HL-60 (cell line): ENCODE results near the gene SPRR2G.

ENCODE experiments used
- DNase-seq, 2 experiments: peaks; one replicate each; pipeline ENCODE4 v3.0.0-alpha.2; 2010 to 2020; ENCODE audit warnings: low read depth in 1 of 2, low spot score in 1 of 2
- H3K27ac ChIP-seq: fragments of 250-450 bp; sonication (Bioruptor Pico); replicated peaks from 2 replicates; pipeline ENCODE4 v1.5.1; 2020; ENCODE audit warnings: mild to moderate bottlenecking, moderate library complexity
- H3K27me3 ChIP-seq: fragments of 250-450 bp; sonication (Bioruptor Pico); 2 replicates; pipeline ENCODE4 v1.5.1; 2021; ENCODE audit warnings: mild to moderate bottlenecking, moderate library complexity; ENCODE audit not compliant: insufficient read depth, poor library complexity, severe bottlenecking
- H3K4me3 ChIP-seq: replicated peaks from 2 replicates; pipeline ENCODE4 v1.5.1; 2011; ENCODE audit warnings: mild to moderate bottlenecking, control low read depth, low read length; ENCODE audit not compliant: insufficient read depth
- GABPA ChIP-seq: IDR thresholded peaks from 2 replicates; pipeline ENCODE4 v1.6.1; 2012; ENCODE audit warnings: low read depth
- POLR2AphosphoS5 ChIP-seq: IDR thresholded peaks from 2 replicates; pipeline ENCODE4 v1.6.1; 2012; ENCODE audit warnings: low read depth
- SPI1 ChIP-seq: IDR thresholded peaks from 2 replicates; pipeline ENCODE4 v1.6.1; 2012; ENCODE audit warnings: low read depth, mild to moderate bottlenecking, borderline replicate concordance
- TF ChIP-seq, protein P1 (sequence below): IDR thresholded peaks from one replicate; pipeline ENCODE4 v1.5.1; 2011; ENCODE audit warnings: low read length, control low read depth, inconsistent platforms; ENCODE audit not compliant: insufficient read depth
- TF ChIP-seq, protein P2 (sequence below): IDR thresholded peaks from 2 replicates; pipeline ENCODE4 v1.6.1; 2012; ENCODE audit warnings: low read depth; ENCODE audit not compliant: insufficient replicate concordance

Gene SPRR2G

DNA sequence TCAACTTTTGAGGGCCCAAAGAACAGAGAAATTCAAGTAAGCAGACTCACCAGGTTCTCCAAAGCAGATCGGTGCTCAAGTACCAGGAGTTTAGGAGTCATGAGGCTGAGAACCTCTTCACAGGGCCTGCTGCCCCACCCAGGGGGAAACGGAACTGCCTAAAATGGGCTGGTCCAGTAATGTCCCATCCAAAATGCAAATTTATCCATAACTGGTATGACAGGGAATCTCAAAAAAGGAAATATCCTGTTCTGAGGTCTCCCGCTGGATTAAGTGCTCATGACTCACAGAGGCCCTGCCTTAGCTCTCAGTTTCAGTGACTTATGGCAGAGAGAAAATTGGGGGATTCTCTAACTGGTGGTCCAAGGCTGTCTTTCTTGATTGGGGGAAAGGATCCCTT is 9.3 kb downstream of the SPRR2G start:
- Histone ChIP-seq H3K27ac (no peak overlapping the region), H3K27me3 (no peaks in the 10 kb centered on the region), H3K4me3 (no peak overlapping the region)
- TF ChIP-seq POLR2AphosphoS5 (no peak), SPI1 (no peak), GABPA (no peak)
- TF ChIP-seq, protein P1, sequence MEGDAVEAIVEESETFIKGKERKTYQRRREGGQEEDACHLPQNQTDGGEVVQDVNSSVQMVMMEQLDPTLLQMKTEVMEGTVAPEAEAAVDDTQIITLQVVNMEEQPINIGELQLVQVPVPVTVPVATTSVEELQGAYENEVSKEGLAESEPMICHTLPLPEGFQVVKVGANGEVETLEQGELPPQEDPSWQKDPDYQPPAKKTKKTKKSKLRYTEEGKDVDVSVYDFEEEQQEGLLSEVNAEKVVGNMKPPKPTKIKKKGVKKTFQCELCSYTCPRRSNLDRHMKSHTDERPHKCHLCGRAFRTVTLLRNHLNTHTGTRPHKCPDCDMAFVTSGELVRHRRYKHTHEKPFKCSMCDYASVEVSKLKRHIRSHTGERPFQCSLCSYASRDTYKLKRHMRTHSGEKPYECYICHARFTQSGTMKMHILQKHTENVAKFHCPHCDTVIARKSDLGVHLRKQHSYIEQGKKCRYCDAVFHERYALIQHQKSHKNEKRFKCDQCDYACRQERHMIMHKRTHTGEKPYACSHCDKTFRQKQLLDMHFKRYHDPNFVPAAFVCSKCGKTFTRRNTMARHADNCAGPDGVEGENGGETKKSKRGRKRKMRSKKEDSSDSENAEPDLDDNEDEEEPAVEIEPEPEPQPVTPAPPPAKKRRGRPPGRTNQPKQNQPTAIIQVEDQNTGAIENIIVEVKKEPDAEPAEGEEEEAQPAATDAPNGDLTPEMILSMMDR, result no peak
- TF ChIP-seq, protein P2, sequence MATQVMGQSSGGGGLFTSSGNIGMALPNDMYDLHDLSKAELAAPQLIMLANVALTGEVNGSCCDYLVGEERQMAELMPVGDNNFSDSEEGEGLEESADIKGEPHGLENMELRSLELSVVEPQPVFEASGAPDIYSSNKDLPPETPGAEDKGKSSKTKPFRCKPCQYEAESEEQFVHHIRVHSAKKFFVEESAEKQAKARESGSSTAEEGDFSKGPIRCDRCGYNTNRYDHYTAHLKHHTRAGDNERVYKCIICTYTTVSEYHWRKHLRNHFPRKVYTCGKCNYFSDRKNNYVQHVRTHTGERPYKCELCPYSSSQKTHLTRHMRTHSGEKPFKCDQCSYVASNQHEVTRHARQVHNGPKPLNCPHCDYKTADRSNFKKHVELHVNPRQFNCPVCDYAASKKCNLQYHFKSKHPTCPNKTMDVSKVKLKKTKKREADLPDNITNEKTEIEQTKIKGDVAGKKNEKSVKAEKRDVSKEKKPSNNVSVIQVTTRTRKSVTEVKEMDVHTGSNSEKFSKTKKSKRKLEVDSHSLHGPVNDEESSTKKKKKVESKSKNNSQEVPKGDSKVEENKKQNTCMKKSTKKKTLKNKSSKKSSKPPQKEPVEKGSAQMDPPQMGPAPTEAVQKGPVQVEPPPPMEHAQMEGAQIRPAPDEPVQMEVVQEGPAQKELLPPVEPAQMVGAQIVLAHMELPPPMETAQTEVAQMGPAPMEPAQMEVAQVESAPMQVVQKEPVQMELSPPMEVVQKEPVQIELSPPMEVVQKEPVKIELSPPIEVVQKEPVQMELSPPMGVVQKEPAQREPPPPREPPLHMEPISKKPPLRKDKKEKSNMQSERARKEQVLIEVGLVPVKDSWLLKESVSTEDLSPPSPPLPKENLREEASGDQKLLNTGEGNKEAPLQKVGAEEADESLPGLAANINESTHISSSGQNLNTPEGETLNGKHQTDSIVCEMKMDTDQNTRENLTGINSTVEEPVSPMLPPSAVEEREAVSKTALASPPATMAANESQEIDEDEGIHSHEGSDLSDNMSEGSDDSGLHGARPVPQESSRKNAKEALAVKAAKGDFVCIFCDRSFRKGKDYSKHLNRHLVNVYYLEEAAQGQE, result no peak
- DNase-seq, result no peak

DNA sequence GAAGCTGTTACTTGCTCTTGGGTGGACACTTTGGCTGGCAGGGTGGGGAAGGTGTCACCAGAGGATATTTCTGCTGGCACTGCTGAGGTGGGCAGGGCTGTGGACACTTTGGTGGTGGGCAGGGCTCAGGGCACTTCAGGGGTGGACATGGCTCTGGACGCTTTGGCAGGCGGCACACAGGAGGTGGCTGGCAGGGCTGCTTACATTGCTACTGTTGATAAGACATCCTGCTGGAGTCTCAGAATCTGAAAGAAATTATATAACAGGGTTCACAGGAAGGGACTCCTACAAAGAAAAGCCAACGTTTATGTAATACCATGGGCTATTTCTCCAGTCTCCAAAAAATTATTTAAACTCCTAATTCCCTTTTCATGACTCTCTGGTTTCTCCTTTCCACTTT is 10.2 kb downstream of the SPRR2G start:
- Histone ChIP-seq H3K27ac (no peak overlapping the region), H3K27me3 (peaks cover 2% of the 10 kb centered on the region), H3K4me3 (no peak overlapping the region)
- DNase-seq, result no peak
- TF ChIP-seq, protein P2, result no peak
- TF ChIP-seq, protein P1, result no peak
- TF ChIP-seq POLR2AphosphoS5 (no peak), SPI1 (no peak), GABPA (no peak)

DNA sequence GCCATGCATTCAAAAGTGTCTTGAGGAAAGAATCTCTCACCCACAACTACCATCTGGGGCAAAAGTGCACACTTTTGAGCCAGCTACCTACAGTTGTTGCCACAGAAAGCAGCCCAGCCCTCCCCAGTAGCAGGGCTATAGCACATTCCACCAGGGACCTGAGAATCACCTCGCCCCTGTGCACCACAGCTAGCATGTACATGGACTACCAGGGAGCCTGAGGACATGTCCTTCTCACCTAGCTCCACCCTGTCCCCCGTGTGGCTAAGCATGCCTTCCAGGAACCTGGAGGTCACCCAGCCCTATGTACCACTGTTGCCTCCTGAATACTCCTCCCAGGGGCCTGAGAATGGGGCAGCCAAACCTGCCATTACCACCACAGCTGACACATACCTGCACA is 16.9 kb downstream of the SPRR2G start:
- no peak for DNase-seq

More for the DNA sequence above, 16.9 kb downstream of the SPRR2G start:
- H3K27ac ChIP-seq, result no peak overlapping the region
- H3K4me3 ChIP-seq, result no peak overlapping the region
- peaks cover 6% of the 10 kb centered on the region for H3K27me3 ChIP-seq
- TF ChIP-seq, protein P2, result no peak
- TF ChIP-seq, protein P1, result no peak
- no peak for TF ChIP-seq SPI1
- no peak for TF ChIP-seq POLR2AphosphoS5
- no peak for TF ChIP-seq GABPA
